ENCODE measurements around the gene HADH.

DNA sequence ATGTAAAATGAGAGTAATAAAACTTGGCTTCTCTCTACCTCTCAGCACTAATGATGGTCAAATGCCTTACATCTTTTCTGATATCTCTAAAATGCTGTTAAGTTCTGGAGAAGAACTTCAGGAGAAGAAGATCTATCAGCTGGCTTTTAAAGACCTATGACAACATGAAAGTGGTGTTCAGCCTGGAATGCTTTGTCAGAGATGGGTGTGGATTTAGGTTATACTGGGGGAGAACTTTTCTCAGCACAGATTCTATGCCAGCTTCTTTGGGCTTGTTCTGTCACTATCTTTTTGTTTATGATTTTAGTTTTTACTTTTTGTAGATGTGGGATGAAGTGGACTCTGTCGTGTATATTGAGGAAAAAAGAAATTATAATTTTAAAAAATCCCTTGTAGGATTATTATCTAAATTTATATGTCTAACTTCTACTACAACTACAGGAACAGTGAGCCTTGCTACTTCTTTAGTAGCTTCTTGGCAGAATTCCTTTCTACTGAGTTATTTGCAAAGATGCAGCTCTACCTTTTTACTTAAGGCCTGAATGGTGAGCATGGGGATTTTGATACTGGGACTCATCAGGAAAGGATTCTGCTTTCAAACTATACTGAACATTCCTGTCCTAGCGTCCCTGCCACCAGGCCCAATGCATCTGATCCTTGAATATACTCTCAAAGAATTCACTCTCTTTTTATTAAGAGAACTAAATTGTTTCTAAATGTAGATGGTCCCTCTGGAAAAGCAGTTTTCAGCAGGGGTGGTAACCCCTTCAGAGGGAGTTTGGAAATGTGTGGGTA, 38.7 kb upstream of the HADH start:
- TF ChIP-seq CTCF (IDR thresholded peaks at IDR 0.05; ENCODE audit: low read depth, low read length, poor library complexity, severe bottlenecking) = no peak
- TF ChIP-seq EZH2phosphoT487 (IDR thresholded peaks at IDR 0.05; ENCODE audit: borderline replicate concordance, low read length) = no peak

Measured in DOHH2 (cell line).